ENCODE data around the gene CD164. TPM values are rescaled to one million over a fixed set of nuclear protein-coding genes. Genes with fewer than 3 reads are reported as not detected.
"Not testable (repeated sequence)": the region's sequence is repeated elsewhere in the genome, so short reads cannot be mapped to it uniquely, and the experiment has no call there.

CD164 gene
- polyA plus RNA-seq, 1 donor, result 558 TPM

DNA sequence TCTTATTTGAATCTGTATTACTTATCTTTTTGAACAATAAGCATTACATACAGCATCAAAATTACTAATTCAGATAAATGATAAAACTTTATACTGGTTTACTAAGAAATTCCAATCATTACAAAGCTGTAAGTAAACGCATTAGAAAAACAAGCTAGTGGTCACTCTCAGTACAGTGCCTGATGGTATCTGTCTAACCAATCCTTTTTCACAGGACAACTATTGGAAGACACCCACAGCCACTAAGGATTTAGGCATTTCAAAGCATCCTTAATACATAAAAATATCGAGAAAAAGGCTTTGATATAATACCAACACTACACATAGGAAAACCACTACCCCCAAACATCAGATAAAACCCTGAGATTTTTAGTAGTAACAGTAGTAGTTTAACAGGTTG lies 2.6 kb downstream of the CD164 start:
- no peak for DNase-seq
- Histone ChIP-seq H3K27ac (ENCODE audit: low read length) (peak overlapping the region; percentile 99), H3K27me3 (ENCODE audit: control insufficient read depth, insufficient read depth, low read length) (no peaks in the 10 kb centered on the region), H3K4me3 (ENCODE audit: low read length) (peak overlapping the region; percentile 92), H3K4me1 (ENCODE audit: control insufficient read depth, insufficient read depth, low read length) (peaks cover 7% of the 10 kb centered on the region), H3K9me3 (ENCODE audit: control insufficient read depth, low read depth, low read length) (no peaks in the 10 kb centered on the region), H3K36me3 (ENCODE audit: control insufficient read depth, insufficient read depth, low read length) (peaks cover 40% of the 10 kb centered on the region)
- WGBS (ENCODE audit: insufficient coverage, low lambda C conversion rate), result no CpG with 5 or more reads among the region's 2 CpGs

DNA sequence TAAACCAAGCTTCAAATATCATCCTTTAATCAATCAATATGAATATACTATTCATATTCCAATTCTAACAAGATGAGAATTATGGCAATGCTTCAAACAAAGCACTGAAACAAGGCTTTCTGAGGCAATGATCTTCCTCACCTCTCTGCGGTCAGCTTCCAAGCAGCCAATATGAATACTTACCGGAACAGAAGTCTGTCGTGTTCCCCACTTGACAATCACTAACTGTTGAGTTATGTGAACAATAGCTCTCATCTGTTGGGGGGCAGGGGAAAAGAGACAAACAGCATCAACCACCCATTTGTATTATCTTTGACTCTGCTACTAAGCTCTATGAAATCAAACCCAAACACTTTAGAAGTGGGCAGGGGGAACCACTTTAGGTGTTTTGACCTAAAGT lies 4.5 kb downstream of the CD164 start:
- H3K4me1 ChIP-seq (ENCODE audit: control insufficient read depth, insufficient read depth, low read length), result peaks cover 3% of the 10 kb centered on the region
- WGBS (ENCODE audit: insufficient coverage, low lambda C conversion rate), result no CpG with 5 or more reads among the region's 3 CpGs
- H3K27me3 ChIP-seq (ENCODE audit: control insufficient read depth, insufficient read depth, low read length), result no peaks in the 10 kb centered on the region
- no peak overlapping the region for H3K27ac ChIP-seq (ENCODE audit: low read length)
- no peak for DNase-seq
- H3K9me3 ChIP-seq (ENCODE audit: control insufficient read depth, low read depth, low read length), result no peaks in the 10 kb centered on the region
- peaks cover 55% of the 10 kb centered on the region for H3K36me3 ChIP-seq (ENCODE audit: control insufficient read depth, insufficient read depth, low read length)
- H3K4me3 ChIP-seq (ENCODE audit: low read length), result no peak overlapping the region

DNA sequence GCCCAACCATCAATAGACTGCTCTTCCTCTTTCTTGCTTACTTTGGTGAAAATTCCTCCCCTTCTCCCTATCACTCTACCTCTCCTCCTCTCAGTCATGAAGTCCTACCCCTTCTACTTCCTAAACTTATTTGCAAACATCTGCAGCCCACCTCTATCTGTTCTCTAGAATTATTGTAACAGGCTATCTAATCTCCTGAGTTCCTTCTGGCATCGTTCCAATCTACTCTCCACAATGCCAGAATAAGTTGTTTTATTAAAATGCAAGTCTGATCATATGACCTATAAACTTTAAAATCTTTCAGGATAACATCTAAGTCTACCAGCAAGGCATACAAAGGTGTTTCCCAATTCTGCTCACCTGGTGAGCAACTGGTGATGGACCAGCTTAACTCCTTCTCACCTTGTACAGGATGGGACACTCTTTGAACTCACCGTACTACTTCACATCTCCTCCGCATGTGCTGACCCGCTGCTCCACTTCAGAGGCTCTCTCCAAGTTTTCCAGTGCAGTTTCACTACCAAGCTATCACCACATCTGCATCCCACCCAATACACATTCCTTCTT lies 7.9 kb downstream of the CD164 start:
- DNase-seq, result no peak
- Histone ChIP-seq H3K4me1 (ENCODE audit: control insufficient read depth, insufficient read depth, low read length) (peaks cover 3% of the 10 kb centered on the region), H3K36me3 (ENCODE audit: control insufficient read depth, insufficient read depth, low read length) (peaks cover 69% of the 10 kb centered on the region), H3K27me3 (ENCODE audit: control insufficient read depth, insufficient read depth, low read length) (no peaks in the 10 kb centered on the region), H3K4me3 (ENCODE audit: low read length) (no peak overlapping the region), H3K9me3 (ENCODE audit: control insufficient read depth, low read depth, low read length) (no peaks in the 10 kb centered on the region), H3K27ac (ENCODE audit: low read length) (no peak overlapping the region)
- 100% methylated on average over 3 of the region's 4 CpGs for WGBS (ENCODE audit: insufficient coverage, low lambda C conversion rate)

DNA sequence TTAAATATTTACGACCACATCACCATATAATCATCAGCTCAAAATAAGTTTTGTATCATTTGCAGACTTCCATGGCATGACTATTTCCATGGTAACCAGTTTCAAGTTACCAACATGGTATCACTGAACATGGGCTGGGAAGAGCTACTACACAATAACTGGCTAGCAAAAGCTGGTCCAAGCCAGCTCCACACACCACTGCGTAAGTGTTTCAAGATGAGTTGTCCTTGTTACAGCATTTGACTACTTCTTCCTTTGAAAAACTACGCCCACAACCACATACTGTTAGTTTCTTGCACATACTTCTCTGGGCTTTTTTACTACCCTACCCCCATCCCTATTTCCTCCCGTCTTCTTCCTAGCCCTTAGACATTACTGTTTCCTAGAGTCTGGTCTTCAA lies 8.5 kb downstream of the CD164 start:
- Histone ChIP-seq H3K4me3 (ENCODE audit: low read length) (no peak overlapping the region), H3K4me1 (ENCODE audit: control insufficient read depth, insufficient read depth, low read length) (no peaks in the 10 kb centered on the region), H3K27me3 (ENCODE audit: control insufficient read depth, insufficient read depth, low read length) (no peaks in the 10 kb centered on the region), H3K9me3 (ENCODE audit: control insufficient read depth, low read depth, low read length) (no peaks in the 10 kb centered on the region), H3K36me3 (ENCODE audit: control insufficient read depth, insufficient read depth, low read length) (peaks cover 66% of the 10 kb centered on the region), H3K27ac (ENCODE audit: low read length) (no peak overlapping the region)
- no peak for DNase-seq
- 100% methylated on average over 2 of the region's 4 CpGs for WGBS (ENCODE audit: insufficient coverage, low lambda C conversion rate)

DNA sequence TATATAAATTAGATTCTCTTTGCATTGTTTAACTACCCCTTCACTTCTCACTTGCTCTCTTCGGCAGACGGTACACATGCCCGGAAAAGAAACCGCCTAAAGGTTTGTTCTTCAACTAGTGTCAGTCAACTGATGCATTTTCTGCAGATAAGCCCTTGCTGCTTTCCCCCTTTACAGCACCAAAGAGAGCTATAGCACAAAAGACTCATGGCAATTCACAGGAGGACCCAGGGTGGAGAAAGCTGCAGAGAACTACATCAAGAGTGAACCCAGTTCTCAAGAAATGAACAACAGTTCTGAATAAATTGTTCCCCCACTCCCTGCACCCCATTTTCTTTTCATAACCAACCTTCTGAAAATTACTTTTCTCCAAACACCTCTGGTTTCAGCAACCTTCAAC lies 8.9 kb downstream of the CD164 start:
- H3K36me3 ChIP-seq (ENCODE audit: control insufficient read depth, insufficient read depth, low read length), result peaks cover 69% of the 10 kb centered on the region
- WGBS (ENCODE audit: insufficient coverage, low lambda C conversion rate), result no CpG with 5 or more reads among the region's 4 CpGs

DNA sequence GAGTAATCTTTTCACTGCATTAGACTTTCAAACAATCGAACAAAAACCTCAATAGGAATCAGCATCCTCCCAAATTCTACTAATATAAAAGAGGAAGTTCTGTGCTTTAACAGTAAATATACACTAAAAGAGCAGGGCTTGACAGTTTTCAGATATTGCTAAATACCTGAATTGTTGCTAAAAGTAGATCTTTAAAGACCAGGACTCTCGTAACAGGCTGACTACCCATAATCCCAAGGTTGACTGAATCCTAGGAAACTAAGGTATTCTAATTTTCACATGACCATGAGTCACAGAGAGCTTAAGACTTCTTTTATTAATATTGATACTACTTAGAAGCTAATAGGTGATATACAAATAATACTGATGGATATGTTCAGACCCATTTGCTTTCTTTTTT lies 10.1 kb downstream of the CD164 start:
- no peaks in the 10 kb centered on the region for H3K4me1 ChIP-seq (ENCODE audit: control insufficient read depth, insufficient read depth, low read length)
- WGBS (ENCODE audit: insufficient coverage, low lambda C conversion rate), result no CpG with 5 or more reads among the region's 2 CpGs
- H3K4me3 ChIP-seq (ENCODE audit: low read length), result no peak overlapping the region

More for the DNA sequence above, 8.9 kb downstream of the CD164 start:
- H3K4me3 ChIP-seq (ENCODE audit: low read length), result no peak overlapping the region
- no peak for DNase-seq
- no peaks in the 10 kb centered on the region for H3K4me1 ChIP-seq (ENCODE audit: control insufficient read depth, insufficient read depth, low read length)
- H3K27me3 ChIP-seq (ENCODE audit: control insufficient read depth, insufficient read depth, low read length), result no peaks in the 10 kb centered on the region
- no peak overlapping the region for H3K27ac ChIP-seq (ENCODE audit: low read length)
- H3K9me3 ChIP-seq (ENCODE audit: control insufficient read depth, low read depth, low read length), result no peaks in the 10 kb centered on the region

DNA sequence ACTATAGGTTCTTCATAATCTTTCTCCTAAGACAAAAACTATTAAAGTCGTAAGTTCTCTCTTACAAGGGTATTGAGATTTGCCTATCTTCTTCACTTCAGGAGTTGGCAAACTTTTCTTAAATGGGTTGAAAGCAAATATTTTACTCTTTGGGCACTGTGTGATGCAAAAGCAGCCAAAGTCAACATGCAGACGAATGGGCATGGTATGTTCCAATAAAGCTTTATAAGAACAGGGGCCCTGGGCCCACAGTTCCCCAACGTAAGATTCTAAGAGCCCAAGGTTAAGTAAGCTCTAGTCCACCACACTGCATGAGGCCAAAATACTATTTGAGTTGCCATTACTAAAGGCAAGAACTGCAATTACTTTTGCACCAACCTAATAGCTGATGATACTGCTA lies 11.5 kb downstream of the CD164 start:
- no CpG with 5 or more reads among the region's 3 CpGs for WGBS (ENCODE audit: insufficient coverage, low lambda C conversion rate)
- Histone ChIP-seq H3K4me3 (ENCODE audit: low read length) (no peak overlapping the region), H3K9me3 (ENCODE audit: control insufficient read depth, low read depth, low read length) (no peaks in the 10 kb centered on the region), H3K4me1 (ENCODE audit: control insufficient read depth, insufficient read depth, low read length) (no peaks in the 10 kb centered on the region), H3K27ac (ENCODE audit: low read length) (no peak overlapping the region), H3K27me3 (ENCODE audit: control insufficient read depth, insufficient read depth, low read length) (no peaks in the 10 kb centered on the region), H3K36me3 (ENCODE audit: control insufficient read depth, insufficient read depth, low read length) (peaks cover 62% of the 10 kb centered on the region)
- DNase-seq, result no peak

More for the DNA sequence above, 10.1 kb downstream of the CD164 start:
- H3K36me3 ChIP-seq (ENCODE audit: control insufficient read depth, insufficient read depth, low read length), result peaks cover 66% of the 10 kb centered on the region
- H3K9me3 ChIP-seq (ENCODE audit: control insufficient read depth, low read depth, low read length), result no peaks in the 10 kb centered on the region
- no peak overlapping the region for H3K27ac ChIP-seq (ENCODE audit: low read length)
- DNase-seq, result no peak
- no peaks in the 10 kb centered on the region for H3K27me3 ChIP-seq (ENCODE audit: control insufficient read depth, insufficient read depth, low read length)

DNA sequence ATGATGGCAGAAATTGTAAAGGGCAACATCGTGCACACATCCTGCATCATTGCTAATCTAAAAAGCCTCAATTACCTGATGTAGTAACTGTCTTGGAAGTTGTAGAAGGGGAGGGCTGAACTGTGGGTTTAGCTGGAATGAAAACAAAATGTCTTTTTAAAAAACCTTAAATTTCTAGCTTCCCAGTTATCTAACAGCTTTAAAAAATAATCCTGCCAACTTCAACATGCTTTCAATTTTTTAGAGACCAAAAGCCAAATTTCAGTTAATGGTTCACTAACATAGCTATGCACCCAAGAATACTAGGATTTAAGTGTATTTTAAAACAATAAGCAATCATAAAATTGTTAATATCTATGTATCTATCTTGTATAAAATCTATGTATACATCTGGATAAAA lies 11.9 kb downstream of the CD164 start:
- no peaks in the 10 kb centered on the region for H3K4me1 ChIP-seq (ENCODE audit: control insufficient read depth, insufficient read depth, low read length)
- no CpG with 5 or more reads among the region's 1 CpG for WGBS (ENCODE audit: insufficient coverage, low lambda C conversion rate)
- H3K27me3 ChIP-seq (ENCODE audit: control insufficient read depth, insufficient read depth, low read length), result no peaks in the 10 kb centered on the region
- no peak overlapping the region for H3K4me3 ChIP-seq (ENCODE audit: low read length)
- no peaks in the 10 kb centered on the region for H3K9me3 ChIP-seq (ENCODE audit: control insufficient read depth, low read depth, low read length)
- H3K36me3 ChIP-seq (ENCODE audit: control insufficient read depth, insufficient read depth, low read length), result peaks cover 61% of the 10 kb centered on the region
- no peak for DNase-seq
- H3K27ac ChIP-seq (ENCODE audit: low read length), result no peak overlapping the region

DNA sequence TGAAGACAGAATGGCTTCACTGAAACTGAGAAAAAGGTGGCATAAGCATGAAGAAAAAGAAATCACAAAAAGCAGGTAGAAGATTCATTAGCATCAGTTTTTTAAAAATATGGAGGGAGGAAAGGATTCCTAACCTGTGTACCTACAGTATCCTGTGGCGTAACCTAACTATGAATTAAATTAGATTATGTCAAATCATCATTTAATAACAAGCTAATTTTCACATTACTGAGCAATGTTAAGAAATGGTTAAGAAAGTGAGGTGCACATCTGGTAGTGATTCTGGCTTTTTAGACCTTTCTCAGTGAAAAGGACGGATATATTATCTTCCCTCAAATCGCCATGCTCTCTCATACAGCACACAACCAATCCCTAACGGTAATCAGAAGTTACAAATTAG lies 12.5 kb downstream of the CD164 start:
- Histone ChIP-seq H3K9me3 (ENCODE audit: control insufficient read depth, low read depth, low read length) (no peaks in the 10 kb centered on the region), H3K27me3 (ENCODE audit: control insufficient read depth, insufficient read depth, low read length) (no peaks in the 10 kb centered on the region), H3K4me3 (ENCODE audit: low read length) (no peak overlapping the region), H3K4me1 (ENCODE audit: control insufficient read depth, insufficient read depth, low read length) (no peaks in the 10 kb centered on the region), H3K27ac (ENCODE audit: low read length) (no peak overlapping the region), H3K36me3 (ENCODE audit: control insufficient read depth, insufficient read depth, low read length) (peaks cover 59% of the 10 kb centered on the region)
- DNase-seq, result no peak
- 93% methylated on average over 3 of the region's 4 CpGs for WGBS (ENCODE audit: insufficient coverage, low lambda C conversion rate)

DNA sequence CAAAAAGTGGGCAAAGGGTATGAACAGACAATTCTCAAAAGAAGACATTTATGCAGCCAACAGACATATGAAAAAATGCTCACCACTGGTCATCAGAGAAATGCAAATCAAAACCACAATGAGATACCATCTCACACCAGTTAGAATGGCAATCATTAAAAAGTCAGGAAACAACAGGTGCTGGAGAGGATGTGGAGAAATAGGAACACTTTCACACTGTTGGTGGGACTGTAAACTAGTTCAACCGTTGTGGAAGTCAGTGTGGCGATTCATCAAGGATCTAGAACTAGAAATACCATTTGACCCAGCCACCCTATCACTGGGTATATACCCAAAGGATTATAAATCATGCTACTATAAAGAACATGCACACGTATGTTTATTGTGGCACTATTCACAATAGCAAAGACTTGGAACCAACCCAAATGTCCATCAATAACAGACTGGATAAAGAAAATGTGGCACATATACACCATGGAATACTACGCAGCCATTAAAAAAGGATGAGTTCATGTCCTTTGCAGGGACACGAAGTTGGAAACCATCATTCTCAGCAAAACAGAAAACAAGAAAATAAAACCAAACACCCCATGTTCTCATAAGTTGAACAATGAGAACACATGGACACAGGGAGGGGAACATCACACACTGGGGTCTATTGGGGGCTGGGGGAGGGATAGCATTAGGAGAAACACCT lies 17.7 kb downstream of the CD164 start:
- H3K4me1 ChIP-seq (ENCODE audit: control insufficient read depth, insufficient read depth, low read length); H3K27me3 ChIP-seq (ENCODE audit: control insufficient read depth, insufficient read depth, low read length); DNase-seq; H3K4me3 ChIP-seq (ENCODE audit: low read length); H3K9me3 ChIP-seq (ENCODE audit: control insufficient read depth, low read depth, low read length); H3K27ac ChIP-seq (ENCODE audit: low read length): not testable (repeated sequence)
- no CpG with 5 or more reads among the region's 5 CpGs for WGBS (ENCODE audit: insufficient coverage, low lambda C conversion rate)
- peaks cover 52% of the 10 kb centered on the region for H3K36me3 ChIP-seq (ENCODE audit: control insufficient read depth, insufficient read depth, low read length)

DNA sequence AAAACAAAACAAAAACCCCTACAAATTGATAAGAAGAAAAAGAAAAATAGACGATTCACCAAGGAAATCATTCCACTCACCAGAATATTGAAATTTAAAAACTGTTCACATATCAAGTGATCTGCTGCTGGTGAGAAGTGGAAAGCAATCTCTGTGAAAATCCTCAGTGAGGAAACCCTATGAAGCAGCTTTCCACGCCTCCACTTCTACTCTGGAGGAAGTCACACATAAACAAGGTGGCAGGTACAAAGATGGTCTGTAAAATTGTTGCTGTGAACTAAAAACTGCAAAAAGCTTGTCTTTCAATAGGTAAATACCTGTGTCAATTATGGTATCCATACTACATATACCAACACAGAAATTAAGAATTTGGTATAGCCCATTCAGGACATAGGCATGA lies 18.5 kb downstream of the CD164 start:
- Histone ChIP-seq H3K27ac (ENCODE audit: low read length) (no peak overlapping the region), H3K36me3 (ENCODE audit: control insufficient read depth, insufficient read depth, low read length) (peaks cover 55% of the 10 kb centered on the region), H3K4me3 (ENCODE audit: low read length) (no peak overlapping the region), H3K4me1 (ENCODE audit: control insufficient read depth, insufficient read depth, low read length) (no peaks in the 10 kb centered on the region), H3K27me3 (ENCODE audit: control insufficient read depth, insufficient read depth, low read length) (no peaks in the 10 kb centered on the region), H3K9me3 (ENCODE audit: control insufficient read depth, low read depth, low read length) (no peaks in the 10 kb centered on the region)
- WGBS (ENCODE audit: insufficient coverage, low lambda C conversion rate), result 86% methylated on average over 1 of the region's 2 CpGs
- DNase-seq, result no peak

Data from large intestine (tissue), 3 donors.